Ramos (cell line): ENCODE measurements around the gene VSTM4.

Experiments
- in situ Hi-C: fragments of 300-500 bp; cut with MboI; formaldehyde crosslinking; loops from one replicate; pipeline ENCODE4 v1.14.3; 2022; ENCODE audit warnings: low sequenced_read_pairs; ENCODE audit not compliant: unreplicated experiment

VSTM4 gene

GRCh38 chr10:49103761-49104160 is 11.6 kb downstream of the VSTM4 start:
- in situ Hi-C loops: no loop called here

- in situ Hi-C loops: no loop called here
These were observed 16.3 kb downstream of the VSTM4 start for GRCh38 chr10:49099046-49099445.

GRCh38 chr10:49096890-49097445 is 18.4 kb downstream of the VSTM4 start:
- in situ Hi-C loops: no loop called here

GRCh38 chr10:49094646-49095045 is 20.7 kb downstream of the VSTM4 start:
- in situ Hi-C loops: no loop called here

- in situ Hi-C loops: no loop called here
These were observed 21.4 kb downstream of the VSTM4 start for GRCh38 chr10:49093922-49094321.

- in situ Hi-C loops: no loop called here
These were observed 22.8 kb downstream of the VSTM4 start for GRCh38 chr10:49092477-49092876.

- in situ Hi-C loops: no loop called here
These were observed 23.7 kb downstream of the VSTM4 start for GRCh38 chr10:49091450-49092210.

- in situ Hi-C loops: no loop called here
These were observed 24.5 kb downstream of the VSTM4 start for GRCh38 chr10:49090696-49091380.

GRCh38 chr10:49090189-49090575 is 25.1 kb downstream of the VSTM4 start:
- in situ Hi-C loops: no loop called here

- in situ Hi-C loops: no loop called here
These were observed 25.6 kb downstream of the VSTM4 start for GRCh38 chr10:49089557-49090188.

- in situ Hi-C loops: no loop called here
These were observed 26.2 kb downstream of the VSTM4 start for GRCh38 chr10:49089152-49089551.

- in situ Hi-C loops: no loop called here
These were observed 28.4 kb downstream of the VSTM4 start for GRCh38 chr10:49086889-49087288.

GRCh38 chr10:49083261-49083660 is 32.1 kb downstream of the VSTM4 start:
- in situ Hi-C loops: no loop called here

- in situ Hi-C loops: no loop called here
These were observed 32.6 kb downstream of the VSTM4 start for GRCh38 chr10:49082766-49083165.

GRCh38 chr10:49081547-49082275 is 33.6 kb downstream of the VSTM4 start:
- in situ Hi-C loops: no loop called here

- in situ Hi-C loops: no loop called here
These were observed 34.4 kb downstream of the VSTM4 start for GRCh38 chr10:49080965-49081364.

- in situ Hi-C loops: no loop called here
These were observed 35.3 kb downstream of the VSTM4 start for GRCh38 chr10:49080071-49080470.

GRCh38 chr10:49079499-49079898 is 35.8 kb downstream of the VSTM4 start:
- in situ Hi-C loops: no loop called here

GRCh38 chr10:49079072-49079471 is 36.2 kb downstream of the VSTM4 start:
- in situ Hi-C loops: no loop called here

- in situ Hi-C loops: no loop called here
These were observed 36.9 kb downstream of the VSTM4 start for GRCh38 chr10:49078433-49078832.
